ENCODE data around the gene CHSY1.

DNA sequence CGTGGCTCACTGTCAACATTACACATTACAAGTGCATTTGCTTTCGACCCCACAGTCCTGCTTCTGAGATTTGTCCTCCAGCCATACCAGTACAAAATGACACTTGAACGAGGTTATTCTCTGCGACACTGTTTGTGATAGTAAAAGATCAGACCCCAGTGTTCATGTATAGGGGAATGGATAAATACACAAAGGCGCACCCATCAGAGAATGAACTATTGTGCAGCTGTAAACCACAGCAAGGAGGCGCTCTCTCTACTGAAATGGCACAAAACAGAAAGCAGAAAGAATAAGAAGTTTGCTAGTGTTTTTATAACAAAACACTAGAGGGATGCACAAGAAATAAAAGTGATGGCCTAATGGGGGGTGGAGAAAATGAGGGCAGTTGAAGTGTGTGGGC, 4.9 kb upstream of the CHSY1 start:
- TF ChIP-seq CTCF (IDR thresholded peaks at IDR 0.05) (no peak), EP300 (IDR thresholded peaks at IDR 0.05) (no peak)

All from stomach (tissue), 4 donors.